EH (cell line): ENCODE results near the gene ZNF593.

Experiments
- DNase-seq: peaks from one replicate; pipeline ENCODE4 v3.0.0-alpha.2; 2015; ENCODE audit warnings: low read depth

ZNF593 gene

GRCh38 chr1:26210147-26210870, 40.6 kb downstream of the ZNF593 start:
- no peak for DNase-seq

DNA sequence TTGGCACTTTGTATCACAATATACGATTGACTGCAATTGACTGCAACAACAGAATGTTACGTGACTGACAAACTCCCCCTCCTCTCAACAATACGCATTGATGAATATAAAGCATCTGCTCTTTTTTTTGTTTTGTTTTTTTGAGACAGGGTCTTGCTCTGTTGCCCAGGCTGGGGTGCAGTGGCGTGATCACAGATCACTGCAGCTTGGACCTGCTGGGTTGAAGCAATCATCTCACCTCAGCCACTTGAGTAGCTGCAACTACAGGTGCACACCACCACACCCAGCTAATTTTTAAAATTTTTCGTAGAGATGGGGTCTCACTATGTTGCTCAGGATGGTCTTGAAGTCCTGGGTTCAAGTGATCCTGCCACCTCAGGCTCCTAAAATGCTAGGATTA, 43.0 kb downstream of the ZNF593 start:
- no peak for DNase-seq

- no peak for DNase-seq
Measured at GRCh38 chr1:26213335-26213905, 43.7 kb downstream of the ZNF593 start.

DNA sequence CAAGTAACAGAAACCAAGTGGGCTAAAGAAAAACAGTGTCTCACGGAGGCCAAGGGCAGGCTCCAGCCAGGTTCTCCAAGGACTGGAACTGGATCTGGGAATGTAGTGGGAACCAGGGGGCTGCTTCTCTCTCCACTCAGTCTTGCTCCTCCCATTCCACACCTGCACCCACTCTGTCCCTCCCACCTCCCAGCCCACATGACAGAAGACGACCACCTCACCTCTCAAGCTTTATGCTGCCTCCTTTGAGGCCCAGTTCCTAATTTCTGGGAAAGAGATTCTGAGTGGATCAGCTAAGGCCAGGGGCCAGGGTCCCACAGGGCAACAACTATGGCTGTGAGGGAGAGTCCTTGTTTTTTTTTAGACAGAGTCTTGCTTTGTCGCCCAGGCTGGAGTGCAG, 45.5 kb downstream of the ZNF593 start:
- no peak for DNase-seq

- no peak for DNase-seq
Measured at GRCh38 chr1:26218906-26219494, 49.3 kb downstream of the ZNF593 start.
